EH (cell line): ENCODE measurements around the gene PTPRJ.
"Not testable (repeated sequence)": the region's sequence is repeated elsewhere in the genome, so short reads cannot be mapped to it uniquely, and the experiment has no call there.

Experiments used
- DNase-seq: peaks from one replicate; pipeline ENCODE4 v3.0.0-alpha.2; 2015; ENCODE audit warnings: low read depth

PTPRJ gene

DNA sequence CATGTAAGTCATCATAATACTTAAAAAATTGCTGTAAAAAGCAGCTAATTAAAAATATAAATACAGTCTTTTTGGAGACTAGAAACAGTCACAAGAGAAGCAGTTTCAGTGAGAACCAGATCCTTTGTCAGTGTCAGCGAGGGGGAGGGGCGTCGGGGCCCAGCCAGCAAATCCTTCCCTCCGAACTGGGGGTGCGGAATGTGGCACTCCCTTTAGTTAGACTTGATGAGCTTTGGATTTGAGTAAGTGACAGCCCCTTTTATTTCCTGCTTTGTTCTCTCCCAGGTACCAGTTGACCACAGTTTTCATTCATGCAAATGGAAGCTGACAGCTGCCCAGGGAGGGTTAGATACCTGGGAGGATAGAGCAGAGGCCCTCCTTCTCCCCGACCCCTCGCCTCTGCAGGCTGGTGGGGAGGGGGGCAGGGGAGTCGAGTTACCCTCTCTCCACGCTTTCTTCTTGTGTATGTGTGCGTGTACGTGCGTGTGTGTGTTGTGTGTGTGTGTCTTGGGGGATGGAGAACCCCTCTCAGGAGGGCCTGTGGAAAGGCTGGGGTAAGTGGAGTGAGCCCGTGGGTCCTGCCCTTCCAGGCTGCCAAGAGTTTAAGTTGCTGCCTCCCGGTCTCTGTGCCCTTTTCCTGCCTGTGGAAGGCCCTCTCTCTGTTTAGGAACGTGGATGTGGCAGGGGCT lies 38.3 kb downstream of the PTPRJ start:
- no peak for DNase-seq

DNA sequence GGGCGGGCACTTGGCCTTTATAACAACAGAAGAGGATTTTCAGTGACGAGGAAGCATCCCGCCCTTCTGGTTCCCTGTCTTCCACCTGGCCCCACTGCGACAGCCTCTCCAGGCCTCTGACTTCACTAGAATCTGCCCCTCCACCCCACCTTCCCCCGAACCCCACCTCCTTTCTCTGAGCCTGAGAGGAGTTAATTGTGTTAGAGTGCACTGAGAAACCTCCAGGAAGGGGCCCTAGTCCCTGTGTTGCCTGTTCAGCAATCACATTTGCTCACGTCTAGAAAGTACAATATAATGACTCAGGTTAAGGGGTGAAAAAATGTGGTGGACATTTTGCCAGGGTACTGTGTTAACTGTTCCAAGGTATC lies 38.8 kb downstream of the PTPRJ start:
- DNase-seq, result no peak

DNA sequence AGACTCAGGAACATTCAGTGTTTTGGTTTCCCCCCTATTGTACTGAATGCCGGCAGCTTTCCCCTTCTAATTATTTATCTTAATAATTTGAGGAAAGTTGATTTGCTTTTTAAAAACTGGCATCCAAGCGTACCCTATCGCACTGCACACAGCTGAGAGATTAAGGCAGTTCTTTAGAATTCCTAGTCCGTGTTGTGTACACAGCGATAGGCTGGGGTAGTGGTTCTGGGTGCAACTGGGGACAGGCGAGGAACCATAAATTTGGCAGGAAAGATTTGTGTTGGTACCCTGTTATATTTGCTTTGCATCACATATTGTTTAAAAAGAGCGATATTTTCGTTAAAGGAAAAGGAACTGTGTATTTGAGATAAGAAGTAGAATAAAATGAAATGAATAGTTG lies 39.2 kb downstream of the PTPRJ start:
- no peak for DNase-seq

DNA sequence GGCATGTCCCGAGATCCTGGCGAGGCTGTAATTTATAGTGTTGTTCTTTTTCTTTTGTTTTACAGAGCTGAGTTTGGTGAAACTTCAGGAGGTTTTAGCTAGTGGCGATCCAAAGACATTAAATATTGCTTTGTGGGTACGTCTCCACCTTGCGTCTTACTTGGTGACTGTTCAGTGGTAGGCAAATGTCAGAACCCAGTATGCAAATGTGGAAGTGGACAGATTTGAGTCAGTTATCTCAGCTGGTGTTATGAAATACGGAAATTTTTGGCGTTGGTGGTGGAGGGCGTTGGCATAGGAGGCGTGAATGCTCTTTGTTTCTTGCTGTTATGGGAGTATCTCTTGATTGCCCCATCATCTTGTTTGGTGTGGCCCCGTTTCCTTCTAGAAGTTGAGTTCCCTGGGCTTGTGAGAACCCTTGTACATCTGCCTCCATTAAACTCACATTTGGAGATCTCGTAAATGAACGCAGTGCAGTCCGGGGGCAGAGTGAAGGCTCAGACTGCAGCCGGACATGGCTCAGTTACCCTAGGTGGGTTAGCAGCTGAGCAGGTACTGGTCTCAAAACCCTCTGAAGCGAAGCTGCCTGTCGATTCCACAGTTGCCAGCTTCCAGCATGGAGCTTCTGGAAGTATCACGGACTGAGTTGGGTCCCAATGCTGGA lies 39.9 kb downstream of the PTPRJ start:
- DNase-seq, result no peak

DNA sequence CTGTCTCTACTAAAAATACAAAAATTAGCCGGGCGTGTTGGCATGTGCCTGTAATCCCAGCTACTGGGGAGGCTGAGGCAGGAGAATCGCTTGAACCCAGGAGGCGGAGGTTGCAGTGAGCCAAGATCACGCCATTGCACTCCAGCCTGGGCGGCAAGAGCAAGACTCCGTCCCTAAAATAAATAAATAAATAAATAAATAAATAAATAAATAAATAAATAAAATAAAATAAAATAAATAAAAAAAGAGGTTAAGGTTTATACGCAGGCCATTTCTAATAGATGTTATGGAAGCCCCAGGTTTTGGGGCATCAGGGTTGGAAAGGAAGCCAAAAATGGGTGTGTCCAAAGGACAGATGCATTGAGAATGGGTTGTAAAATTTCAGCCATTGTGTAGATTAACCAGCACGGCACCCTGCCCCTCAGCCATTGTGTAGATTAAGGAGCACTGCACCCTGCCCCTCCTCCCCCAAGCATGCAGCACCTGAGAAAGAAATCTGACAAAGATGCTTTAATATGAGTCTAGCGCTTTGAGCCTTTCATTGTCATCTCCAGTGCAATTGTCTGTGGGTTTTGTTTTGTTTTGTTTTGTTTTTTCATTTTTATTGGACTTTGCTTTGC lies 41.0 kb downstream of the PTPRJ start:
- DNase-seq, result not testable (repeated sequence)

DNA sequence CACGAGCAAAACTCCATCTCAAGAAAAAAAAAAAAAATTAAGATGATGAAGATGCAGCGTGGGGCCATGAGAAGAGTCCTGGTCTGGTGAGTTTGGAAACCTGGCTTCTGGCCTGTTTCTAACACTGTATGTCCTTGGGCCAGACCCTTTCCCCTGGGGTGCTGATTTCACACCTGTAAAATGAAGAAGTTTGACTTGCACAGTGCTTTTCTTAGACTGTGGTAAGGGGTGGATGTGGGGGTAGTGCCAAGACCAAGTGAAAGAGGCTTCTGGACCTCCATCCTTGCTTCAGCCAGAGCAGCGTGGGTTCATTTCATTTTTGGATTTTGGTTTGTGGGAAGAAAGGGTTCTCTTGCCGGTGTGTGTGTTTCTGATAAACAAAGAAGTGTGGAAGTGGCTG lies 42.1 kb downstream of the PTPRJ start:
- DNase-seq, result no peak

DNA sequence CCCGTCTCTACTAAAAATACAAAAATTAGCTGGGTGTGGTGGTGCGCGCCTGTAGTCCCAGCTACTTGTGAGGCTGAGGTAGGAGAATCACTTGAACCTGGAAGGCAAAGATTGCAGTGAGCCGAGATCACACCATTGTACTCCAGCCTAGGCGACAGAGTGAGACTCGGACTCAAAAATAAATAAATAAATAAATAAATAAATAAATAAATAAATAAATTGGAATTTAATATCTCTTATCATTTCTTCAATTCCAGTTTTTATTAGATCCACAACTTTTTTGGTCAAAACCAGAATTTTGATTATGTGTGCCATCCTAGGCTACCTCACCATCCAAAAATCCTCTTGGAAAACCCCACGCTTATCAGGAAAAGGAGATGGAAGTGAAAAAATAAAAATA lies 43.2 kb downstream of the PTPRJ start:
- DNase-seq, result not testable (repeated sequence)

DNA sequence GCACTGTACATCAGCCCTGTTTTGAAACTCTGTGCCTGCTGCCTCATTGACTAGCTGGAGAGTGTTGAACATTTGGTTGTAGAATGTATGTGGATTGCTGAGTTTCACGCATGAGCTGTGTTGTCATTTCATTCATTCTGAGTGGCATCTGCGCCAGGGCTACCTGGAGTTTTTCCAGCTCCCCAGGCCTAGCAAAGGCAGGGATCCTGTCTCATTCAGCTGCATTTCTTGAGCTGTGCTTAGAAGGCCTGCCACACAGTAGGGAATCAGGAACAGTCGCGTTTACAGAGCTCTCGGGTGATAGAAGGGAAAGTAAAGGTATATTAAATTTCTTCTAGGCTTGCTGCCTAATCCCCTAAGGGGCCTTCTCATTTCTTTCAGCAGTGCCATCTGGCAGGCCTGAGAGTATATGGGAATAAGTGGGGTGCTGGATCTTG lies 44.3 kb downstream of the PTPRJ start:
- DNase-seq, result no peak

DNA sequence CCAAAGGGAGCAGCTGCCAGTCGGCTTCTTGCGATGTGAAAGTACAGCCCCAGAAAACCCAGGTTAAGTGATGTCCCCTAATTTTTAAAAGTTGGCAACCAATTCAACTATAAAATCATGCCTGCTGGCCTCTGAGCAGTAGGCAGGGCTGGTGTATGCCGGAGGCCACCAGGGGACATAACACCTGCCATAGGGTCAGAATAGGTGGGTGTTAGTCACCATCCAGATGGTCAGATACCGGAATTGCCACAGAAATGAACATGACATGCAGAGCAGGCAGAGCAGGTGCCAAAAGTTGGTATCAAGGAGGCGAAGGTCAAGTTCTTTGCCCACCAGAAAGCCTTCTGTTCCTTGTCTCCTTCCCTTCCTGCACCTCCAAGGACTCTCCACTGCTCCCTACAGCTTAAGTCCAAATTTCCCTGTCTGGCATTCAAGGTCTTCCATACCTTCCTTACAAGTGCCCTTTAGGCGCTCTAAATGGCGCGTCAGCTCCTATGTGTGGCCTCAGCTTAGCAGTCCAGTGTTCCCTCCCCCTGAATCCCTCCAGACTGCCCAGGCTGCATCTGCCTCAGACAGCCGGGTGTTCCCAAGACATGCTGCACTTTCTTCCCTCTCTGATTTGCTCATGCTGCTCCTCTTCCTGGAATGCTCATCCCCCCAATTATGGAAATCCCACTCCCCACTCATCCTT lies 45.1 kb downstream of the PTPRJ start:
- DNase-seq, result no peak

DNA sequence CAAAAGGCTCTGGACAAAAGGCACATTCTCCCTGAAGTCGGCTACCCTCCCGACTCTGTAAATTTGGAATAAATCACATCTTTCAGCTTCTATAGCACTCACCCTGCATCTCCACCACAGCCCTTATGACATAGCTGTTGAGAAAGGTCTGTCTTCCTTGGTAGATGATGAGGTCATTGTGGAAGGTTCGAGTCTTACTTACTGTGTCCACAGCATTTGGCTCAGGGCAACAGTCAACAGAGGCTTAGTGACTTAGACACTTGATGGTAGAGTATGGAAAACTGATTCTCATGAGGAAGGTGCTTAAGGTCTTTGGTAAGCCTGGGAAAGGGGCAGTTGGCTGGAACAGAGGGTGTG lies 45.6 kb downstream of the PTPRJ start:
- DNase-seq, result no peak

DNA sequence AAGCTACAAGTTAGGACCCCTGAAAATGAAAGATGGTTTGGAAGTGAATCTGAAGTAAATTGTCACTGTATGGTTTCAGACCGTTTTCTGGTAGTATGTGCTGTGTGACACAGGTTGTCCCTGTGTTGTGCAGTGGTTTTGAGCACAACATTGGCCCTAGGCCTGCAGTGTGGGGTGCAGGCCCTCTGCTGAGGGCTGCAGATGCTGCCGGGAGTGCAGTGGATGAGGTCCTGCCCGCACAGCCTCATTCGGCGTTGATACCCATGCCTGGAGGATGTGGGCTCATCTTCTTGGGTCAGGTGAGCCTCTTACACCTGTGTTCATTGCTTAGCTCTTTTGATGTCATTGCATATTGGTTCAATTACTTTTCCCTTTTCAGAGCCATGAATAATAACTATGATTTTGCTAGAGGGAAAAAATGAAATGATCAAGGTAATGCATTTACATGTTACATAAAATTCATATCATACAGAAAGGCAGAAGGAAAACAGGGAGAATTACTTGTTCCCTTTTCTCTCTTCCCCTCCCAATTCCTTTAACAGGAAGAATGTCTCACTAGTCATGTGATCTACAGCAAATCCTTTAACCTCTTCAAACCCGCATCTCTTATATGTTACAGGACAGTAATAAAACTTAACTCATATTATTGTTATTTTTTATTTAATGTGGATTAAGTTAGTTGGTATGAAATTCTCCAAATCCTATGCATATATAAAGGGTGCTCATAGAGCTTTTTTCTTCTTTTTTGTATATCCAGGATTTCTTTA lies 48.7 kb downstream of the PTPRJ start:
- DNase-seq, result peak; percentile 49

DNA sequence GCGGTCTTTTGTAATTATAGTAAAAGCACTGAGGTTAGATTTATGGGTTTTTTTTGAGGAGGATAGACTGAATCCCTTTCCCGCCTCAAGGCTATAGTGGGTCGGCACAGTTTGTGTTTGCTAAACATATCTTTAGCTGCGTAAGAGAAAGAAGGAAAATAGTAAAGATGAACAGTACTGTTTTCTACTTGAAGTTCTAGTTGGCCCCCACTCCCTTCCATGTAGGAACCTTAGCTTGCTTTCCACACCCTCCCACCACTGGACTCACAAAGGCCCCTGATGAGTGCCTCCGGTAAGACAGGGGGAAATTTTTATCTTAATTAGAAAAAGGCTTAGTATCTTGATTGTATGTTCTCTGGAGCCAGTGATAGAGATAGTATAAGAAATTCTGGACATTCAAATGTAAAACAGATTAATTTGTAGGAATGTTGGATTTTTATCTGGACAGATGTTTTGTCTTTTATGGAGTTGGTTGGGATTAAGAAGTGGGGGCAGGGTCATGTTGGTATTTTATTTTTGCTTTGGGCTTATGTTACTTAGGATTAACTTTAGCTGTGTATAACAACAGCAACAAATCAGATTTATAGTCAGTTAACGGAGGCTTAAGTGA lies 49.4 kb downstream of the PTPRJ start:
- peak; percentile 9 for DNase-seq

DNA sequence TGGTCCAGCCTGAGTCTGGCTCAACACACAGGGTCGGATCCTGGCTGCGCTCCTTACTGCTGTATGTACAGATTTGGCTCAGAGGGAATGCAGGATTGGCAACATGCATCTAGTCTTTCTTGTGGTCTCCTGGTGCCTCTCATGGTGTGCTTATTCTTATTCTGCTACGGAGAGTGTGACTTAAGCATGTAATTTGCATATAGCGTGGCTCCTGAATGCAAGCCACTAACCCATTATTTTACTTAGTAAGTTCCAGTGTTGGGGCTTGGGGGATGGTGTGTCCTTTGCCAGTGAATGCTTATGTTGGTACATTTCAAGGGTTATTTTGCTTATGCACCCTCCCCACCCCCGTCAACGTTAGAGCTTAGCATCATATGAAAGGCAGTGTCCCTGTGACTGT lies 51.2 kb downstream of the PTPRJ start:
- no peak for DNase-seq

DNA sequence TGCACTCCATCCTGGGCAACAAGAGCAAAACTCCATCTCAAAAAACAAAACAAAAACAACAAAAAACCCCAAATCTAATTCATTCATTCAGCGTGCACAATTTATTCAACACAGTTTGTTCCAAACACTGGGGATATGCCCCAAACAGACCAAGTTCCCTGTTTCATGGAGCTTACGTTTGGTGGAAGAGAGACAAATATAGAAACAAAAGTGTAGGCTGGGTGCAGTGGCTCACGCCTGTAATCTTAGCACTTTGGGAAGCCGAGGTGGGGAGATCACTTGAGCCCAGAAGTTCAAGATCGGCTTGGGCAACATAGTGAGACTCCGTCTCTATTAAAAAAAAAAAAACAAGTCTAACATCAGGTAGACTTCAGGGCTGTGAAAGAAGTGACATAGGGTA lies 52.4 kb downstream of the PTPRJ start:
- no peak for DNase-seq

DNA sequence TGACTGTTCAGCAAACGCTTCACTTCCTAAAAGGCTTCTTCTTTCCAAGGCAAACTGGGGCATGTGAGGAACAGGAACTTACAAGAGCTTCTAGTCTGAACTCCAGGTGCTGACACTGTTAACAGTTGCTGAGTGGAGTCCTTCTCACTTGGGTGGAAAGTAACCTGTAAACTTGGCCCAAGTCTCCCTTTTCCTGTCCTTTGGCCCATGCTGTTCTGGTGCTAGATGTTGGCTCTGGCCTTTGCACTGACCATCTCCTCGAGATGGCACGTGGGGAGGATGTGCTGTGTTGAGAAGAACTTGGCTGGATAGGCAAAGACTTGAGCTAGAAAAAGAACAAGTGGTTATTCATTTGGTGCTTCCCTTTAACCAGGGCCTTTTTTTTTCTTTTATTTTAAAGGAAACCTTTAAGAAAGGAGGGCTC lies 53.6 kb downstream of the PTPRJ start:
- DNase-seq, result no peak

DNA sequence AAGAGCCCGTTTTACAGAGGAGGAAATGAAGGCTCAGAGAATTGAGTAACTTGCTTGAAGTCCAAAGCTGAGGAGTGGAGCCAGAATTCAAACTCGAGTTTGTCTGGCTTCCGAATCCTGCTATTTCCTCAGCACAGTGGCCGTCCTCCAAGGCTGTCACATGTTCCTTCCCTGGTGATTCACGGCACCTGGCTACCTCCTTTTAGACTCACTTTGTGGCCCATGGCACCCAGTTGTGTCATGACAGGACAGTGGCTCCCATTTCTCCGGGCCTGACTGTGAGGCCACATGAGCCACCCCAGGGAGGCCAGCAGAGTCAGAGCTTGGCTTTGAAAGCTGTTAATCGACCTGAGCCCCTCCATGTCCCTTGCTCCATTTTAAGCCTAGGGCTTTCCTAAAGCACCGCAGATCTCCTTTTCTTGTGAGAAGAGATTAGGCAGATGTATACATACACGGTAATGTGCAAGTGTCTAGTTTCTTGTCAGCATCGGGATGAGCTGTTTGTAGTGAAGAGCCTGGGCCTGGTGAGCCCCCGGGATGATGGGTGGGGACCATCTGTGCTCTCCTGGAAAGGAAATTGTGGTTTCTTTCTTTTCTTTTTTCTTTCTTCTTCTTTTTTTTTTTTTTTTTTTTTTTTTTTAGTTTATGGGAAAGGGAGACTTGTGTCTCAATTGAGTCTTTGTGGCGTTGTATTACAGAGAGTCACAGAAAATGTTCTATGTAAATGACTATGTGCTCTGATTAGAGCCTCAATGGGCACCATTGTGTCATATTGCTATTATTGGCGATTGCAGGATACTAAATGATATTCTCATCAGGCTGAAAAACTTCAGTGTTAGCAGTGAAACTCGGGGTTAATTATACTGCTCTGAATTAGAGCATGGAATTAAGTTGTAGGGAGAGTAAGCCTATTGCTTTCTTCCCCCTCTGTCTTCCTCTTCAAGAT lies 54.8 kb downstream of the PTPRJ start:
- no peak for DNase-seq

DNA sequence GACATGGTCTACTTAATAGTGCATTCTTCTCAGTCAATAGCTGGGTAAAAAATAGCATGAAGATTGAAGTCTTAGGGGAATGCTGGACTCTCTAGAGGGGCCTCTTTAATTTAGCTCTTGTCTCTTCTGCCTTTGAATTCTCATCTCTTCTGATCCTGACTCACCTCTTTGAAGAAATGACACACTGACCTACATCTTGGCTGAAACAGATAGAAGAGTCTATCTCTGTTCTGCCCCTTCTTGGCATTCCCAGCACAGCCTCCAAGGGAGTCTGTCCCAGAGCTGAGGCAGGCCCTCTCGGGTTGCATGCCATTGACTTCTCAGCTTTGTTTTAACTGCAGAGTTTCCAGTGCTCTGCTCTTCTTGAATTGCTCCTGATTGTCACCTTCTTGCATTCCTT lies 55.7 kb downstream of the PTPRJ start:
- DNase-seq, result peak; percentile 53

DNA sequence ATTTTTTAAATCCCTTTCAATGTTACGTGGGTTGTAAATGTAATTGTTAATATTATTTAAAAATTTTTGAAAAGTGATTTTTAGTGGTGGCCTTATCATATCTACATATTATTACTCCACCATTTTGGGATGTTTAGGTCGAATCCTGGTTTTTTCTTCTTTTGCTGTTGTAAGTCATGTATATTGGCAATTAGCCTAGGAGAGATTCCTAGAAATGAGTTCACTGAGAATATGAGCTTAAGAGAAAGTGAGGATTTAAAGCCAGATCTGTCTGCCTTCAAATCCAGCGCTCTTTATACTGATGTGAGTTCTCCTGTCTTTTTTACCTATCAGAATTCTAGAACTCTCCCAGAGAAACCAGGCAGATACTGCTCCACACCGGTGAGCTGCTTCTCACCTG lies 56.1 kb downstream of the PTPRJ start:
- peak; percentile 50 for DNase-seq

DNA sequence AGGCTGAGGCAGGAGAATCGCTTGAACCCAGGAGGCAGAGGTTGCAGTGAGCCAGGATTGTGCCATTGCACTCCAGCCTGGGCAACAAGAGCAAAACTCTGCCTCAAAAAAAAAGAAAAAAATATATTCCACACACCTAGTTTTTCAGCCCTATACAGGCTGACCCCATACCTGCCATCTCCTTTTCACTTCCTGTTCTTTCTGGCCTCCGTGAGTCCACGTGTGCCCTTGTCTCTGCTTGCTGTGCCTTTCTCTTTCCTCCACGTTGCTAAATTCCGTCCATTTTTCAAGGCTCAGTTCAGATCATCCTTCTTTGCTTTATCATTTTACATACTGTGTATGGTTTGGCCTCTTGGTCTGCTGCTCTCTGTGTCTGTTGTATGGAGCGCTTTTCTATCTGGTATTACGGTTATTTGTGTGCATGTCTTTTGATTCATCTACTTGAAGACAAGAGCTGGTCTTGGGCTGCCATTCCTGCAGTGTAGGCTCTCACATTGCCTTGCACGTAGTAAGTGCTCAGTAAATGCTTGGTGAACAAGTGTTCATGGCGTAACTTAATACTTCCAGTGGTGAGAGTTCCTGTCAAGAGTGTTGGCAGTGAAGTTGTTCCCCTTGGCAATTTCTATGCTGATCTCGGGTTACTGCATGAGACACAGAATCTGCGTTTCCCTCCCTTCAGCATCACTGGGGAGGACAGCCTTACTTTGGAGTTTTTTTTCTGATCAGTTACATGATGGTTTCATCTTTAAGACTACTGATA lies 57.5 kb downstream of the PTPRJ start:
- peak; percentile 41 for DNase-seq
